Lower leg skin (tissue), 4 donors: ENCODE results near the gene ADCY2. TPM values are rescaled to one million over a fixed set of nuclear protein-coding genes. Genes with fewer than 3 reads are reported as not detected.

Experiments
- DNase-seq, 2 donors: peaks; one replicate each; pipeline ENCODE4 v3.0.0-alpha.2; 2019; ENCODE audit warnings: low spot score in 2 of 2
- H3K4me3 ChIP-seq: fragments of 200-600 bp; sonication (generic); 2 replicates; pipeline ENCODE4 v1.5.1; 2017; ENCODE audit warnings: mild to moderate bottlenecking, low read depth; ENCODE audit not compliant: poor library complexity, severe bottlenecking
- CTCF ChIP-seq, 3 donors: fragments of 450-650 bp; IDR thresholded peaks; one replicate each; pipeline ENCODE4 v1.5.1; 2016; ENCODE audit warnings: antibody characterized with exemption in 3 of 3, mild to moderate bottlenecking in 3 of 3, moderate library complexity in 2 of 3
- POLR2A ChIP-seq, 2 donors: fragments of 450-650 bp; IDR thresholded peaks; one replicate each; pipeline ENCODE4 v1.6.1; 2016 to 2017; ENCODE audit warnings: antibody characterized with exemption in 2 of 2, mild to moderate bottlenecking in 1 of 2, moderate library complexity in 1 of 2
- WGBS, 2 donors: methylation state at CpG; one replicate each; pipeline ENCODE4 v1.1.5; 2018; 5-methylcytosine and 5-hydroxymethylcytosine counted together
- intact Hi-C: fragments of 100-400 bp; cut with DNase I; formaldehyde crosslinking; loops from one replicate; pipeline ENCODE4 v1.15.0; 2023; ENCODE audit warnings: low total_unique reads
- total RNA-seq, 4 donors: library from RNA; depleted of rRNA; stranded (reverse); fragments of >200 nt; gene quantifications; one replicate each; pipeline ENCODE4 v1.1.0, GENCODE V29; 2016

ADCY2 gene
- total RNA-seq, 4 donors from 2014 or later, result 7.3 to 11.5 (median 8.2) TPM

GRCh38 chr5:7871653-7872052 is 475.7 kb downstream of the ADCY2 start:
- no peak for DNase-seq
- WGBS, 2 donors, result 77 to 87% methylated on average over 2 of the region's 2 CpGs
- intact Hi-C loops, result no loop called here
- TF ChIP-seq CTCF (IDR thresholded peaks at IDR 0.05), result no peak
- no peak for TF ChIP-seq POLR2A (IDR thresholded peaks at IDR 0.05)
- H3K4me3 ChIP-seq, result no peak overlapping the region

GRCh38 chr5:7872517-7873130 is 476.7 kb downstream of the ADCY2 start:
- intact Hi-C loops, result no loop called here
- no peak overlapping the region for H3K4me3 ChIP-seq
- WGBS, 2 donors, result 72 to 77% methylated on average over 4 of the region's 4 CpGs
- no peak for TF ChIP-seq CTCF (IDR thresholded peaks at IDR 0.05)
- TF ChIP-seq POLR2A (IDR thresholded peaks at IDR 0.05), result no peak
- DNase-seq, result no peak

- no peak overlapping the region for H3K4me3 ChIP-seq
- DNase-seq, result no peak
- intact Hi-C loops, result no loop called here
- 87 to 88% methylated on average over 9 of the region's 9 CpGs for WGBS, 2 donors
- TF ChIP-seq POLR2A (IDR thresholded peaks at IDR 0.05) (no peak), CTCF (IDR thresholded peaks at IDR 0.05) (no peak)
These were observed 477.3 kb downstream of the ADCY2 start for GRCh38 chr5:7873216-7873615.

GRCh38 chr5:7874639-7875038 is 478.7 kb downstream of the ADCY2 start:
- TF ChIP-seq POLR2A (IDR thresholded peaks at IDR 0.05) (no peak), CTCF (IDR thresholded peaks at IDR 0.05) (no peak)
- intact Hi-C loops, result no loop called here
- WGBS, 2 donors, result 99 to 100% methylated on average over 2 of the region's 2 CpGs
- no peak for DNase-seq
- H3K4me3 ChIP-seq, result no peak overlapping the region

- intact Hi-C loops, result no loop called here
- DNase-seq, result no peak
- no peak for TF ChIP-seq CTCF (IDR thresholded peaks at IDR 0.05)
- no peak for TF ChIP-seq POLR2A (IDR thresholded peaks at IDR 0.05)
- no peak overlapping the region for H3K4me3 ChIP-seq
- 95 to 97% methylated on average over 4 of the region's 4 CpGs for WGBS, 2 donors
These were observed 479.2 kb downstream of the ADCY2 start for GRCh38 chr5:7875151-7875550.

- WGBS, 2 donors, result 66 to 89% methylated on average over 3 of the region's 3 CpGs
- intact Hi-C loops, result no loop called here
- H3K4me3 ChIP-seq, result no peak overlapping the region
- no peak for TF ChIP-seq POLR2A (IDR thresholded peaks at IDR 0.05)
- TF ChIP-seq CTCF (IDR thresholded peaks at IDR 0.05), result no peak
- no peak for DNase-seq
These were observed 480.9 kb downstream of the ADCY2 start for GRCh38 chr5:7876867-7877266.
